Parathyroid adenoma (tissue), 2 donors: Measurements from ENCODE around the gene CCDC80.

Experiments
- H2AFZ ChIP-seq: fragments of 300-600 bp; sonication (generic); one replicate; pipeline ENCODE4 v1.7.0; 2017; ENCODE audit warnings: antibody characterized with exemption, mild to moderate bottlenecking
- H3K27ac ChIP-seq: fragments of 300-600 bp; sonication (generic); one replicate; pipeline ENCODE4 v1.7.0; 2017
- H3K27me3 ChIP-seq: fragments of 300-600 bp; sonication (generic); one replicate; pipeline ENCODE4 v1.7.0; 2017; ENCODE audit warnings: low read length; ENCODE audit not compliant: control insufficient read depth, insufficient read depth
- H3K36me3 ChIP-seq: fragments of 300-600 bp; sonication (generic); one replicate; pipeline ENCODE4 v1.7.0; 2017; ENCODE audit warnings: low read length; ENCODE audit not compliant: control insufficient read depth, insufficient read depth
- H3K4me1 ChIP-seq: fragments of 300-600 bp; sonication (generic); one replicate; pipeline ENCODE4 v1.7.0; 2017; ENCODE audit warnings: control low read depth
- H3K4me2 ChIP-seq: fragments of 300-600 bp; sonication (generic); one replicate; pipeline ENCODE4 v1.7.0; 2017; ENCODE audit warnings: low read length
- H3K4me3 ChIP-seq: fragments of 300-600 bp; sonication (generic); one replicate; pipeline ENCODE4 v1.7.0; 2017; ENCODE audit warnings: low read depth, low read length
- H3K79me2 ChIP-seq: fragments of 300-600 bp; sonication (generic); one replicate; pipeline ENCODE4 v1.7.0; 2017; ENCODE audit warnings: control low read depth
- H3K9ac ChIP-seq: fragments of 300-600 bp; sonication (generic); one replicate; pipeline ENCODE4 v1.7.0; 2017; ENCODE audit warnings: mild to moderate bottlenecking
- H3K9me3 ChIP-seq: fragments of 300-600 bp; sonication (generic); one replicate; pipeline ENCODE4 v1.7.0; 2017; ENCODE audit warnings: low read length; ENCODE audit not compliant: control insufficient read depth
- TF ChIP-seq, protein P1 (sequence below): fragments of 300-600 bp; sonication (generic); IDR thresholded peaks from one replicate; pipeline ENCODE4 v1.7.0; 2017; ENCODE audit warnings: antibody characterized with exemption, mild to moderate bottlenecking
- donor health status: primary hyperparathyroidism.

The CCDC80 gene

DNA sequence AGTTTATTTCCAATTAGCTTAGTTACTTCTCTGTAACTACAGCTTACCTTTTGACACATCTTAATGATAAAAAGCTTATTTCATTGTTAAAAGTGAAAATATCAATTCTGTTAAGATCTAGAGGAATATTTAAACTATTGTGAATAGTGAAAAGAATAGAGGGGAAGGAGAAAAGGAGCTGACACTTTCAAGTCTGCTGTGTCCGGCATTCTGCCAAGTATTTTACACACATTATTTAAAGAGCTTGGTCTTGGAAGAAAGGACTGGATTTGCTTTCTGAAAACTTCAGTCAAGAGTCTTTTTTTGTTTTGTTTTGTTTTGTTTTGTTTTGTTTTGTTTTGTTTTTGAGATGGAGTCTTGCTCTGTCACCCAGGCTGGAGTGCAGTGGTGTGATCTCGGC lies 34.8 kb downstream of the CCDC80 start:
- TF ChIP-seq, protein P1, sequence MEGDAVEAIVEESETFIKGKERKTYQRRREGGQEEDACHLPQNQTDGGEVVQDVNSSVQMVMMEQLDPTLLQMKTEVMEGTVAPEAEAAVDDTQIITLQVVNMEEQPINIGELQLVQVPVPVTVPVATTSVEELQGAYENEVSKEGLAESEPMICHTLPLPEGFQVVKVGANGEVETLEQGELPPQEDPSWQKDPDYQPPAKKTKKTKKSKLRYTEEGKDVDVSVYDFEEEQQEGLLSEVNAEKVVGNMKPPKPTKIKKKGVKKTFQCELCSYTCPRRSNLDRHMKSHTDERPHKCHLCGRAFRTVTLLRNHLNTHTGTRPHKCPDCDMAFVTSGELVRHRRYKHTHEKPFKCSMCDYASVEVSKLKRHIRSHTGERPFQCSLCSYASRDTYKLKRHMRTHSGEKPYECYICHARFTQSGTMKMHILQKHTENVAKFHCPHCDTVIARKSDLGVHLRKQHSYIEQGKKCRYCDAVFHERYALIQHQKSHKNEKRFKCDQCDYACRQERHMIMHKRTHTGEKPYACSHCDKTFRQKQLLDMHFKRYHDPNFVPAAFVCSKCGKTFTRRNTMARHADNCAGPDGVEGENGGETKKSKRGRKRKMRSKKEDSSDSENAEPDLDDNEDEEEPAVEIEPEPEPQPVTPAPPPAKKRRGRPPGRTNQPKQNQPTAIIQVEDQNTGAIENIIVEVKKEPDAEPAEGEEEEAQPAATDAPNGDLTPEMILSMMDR, result no peak
- H3K79me2 ChIP-seq, result no peaks in the 10 kb centered on the region
- H2AFZ ChIP-seq, result no peak overlapping the region
- H3K4me1 ChIP-seq, result no peaks in the 10 kb centered on the region
- H3K27ac ChIP-seq, result no peak overlapping the region
- H3K4me2 ChIP-seq, result no peak overlapping the region
- H3K4me3 ChIP-seq, result no peak overlapping the region
- no peaks in the 10 kb centered on the region for H3K36me3 ChIP-seq
- no peak overlapping the region for H3K9ac ChIP-seq
- no peaks in the 10 kb centered on the region for H3K27me3 ChIP-seq
- no peaks in the 10 kb centered on the region for H3K9me3 ChIP-seq

DNA sequence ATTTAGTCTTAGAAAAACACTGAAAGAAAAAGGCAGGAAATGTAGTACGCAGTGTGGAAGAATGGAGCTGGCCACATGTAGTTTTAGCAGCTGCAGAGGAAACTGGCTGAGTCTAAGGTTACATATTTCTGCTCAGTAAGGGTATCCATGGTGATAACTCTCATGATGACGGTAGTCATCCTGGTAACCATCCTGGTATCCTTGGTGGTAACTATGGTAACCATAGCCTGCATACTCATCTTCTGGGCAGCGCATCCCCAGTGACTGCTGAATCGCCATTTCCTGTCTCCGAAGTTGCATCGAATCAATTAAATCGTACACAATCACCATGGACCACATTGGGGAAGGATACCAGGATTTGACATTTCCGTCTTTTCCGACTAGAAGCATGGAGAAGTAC lies 35.7 kb downstream of the CCDC80 start:
- no peaks in the 10 kb centered on the region for H3K79me2 ChIP-seq
- H2AFZ ChIP-seq, result no peak overlapping the region
- H3K36me3 ChIP-seq, result no peaks in the 10 kb centered on the region
- no peak overlapping the region for H3K4me2 ChIP-seq
- TF ChIP-seq, protein P1, result no peak
- H3K9me3 ChIP-seq, result no peaks in the 10 kb centered on the region
- H3K4me3 ChIP-seq, result no peak overlapping the region
- no peak overlapping the region for H3K27ac ChIP-seq
- no peaks in the 10 kb centered on the region for H3K4me1 ChIP-seq
- no peak overlapping the region for H3K9ac ChIP-seq
- H3K27me3 ChIP-seq, result no peaks in the 10 kb centered on the region

DNA sequence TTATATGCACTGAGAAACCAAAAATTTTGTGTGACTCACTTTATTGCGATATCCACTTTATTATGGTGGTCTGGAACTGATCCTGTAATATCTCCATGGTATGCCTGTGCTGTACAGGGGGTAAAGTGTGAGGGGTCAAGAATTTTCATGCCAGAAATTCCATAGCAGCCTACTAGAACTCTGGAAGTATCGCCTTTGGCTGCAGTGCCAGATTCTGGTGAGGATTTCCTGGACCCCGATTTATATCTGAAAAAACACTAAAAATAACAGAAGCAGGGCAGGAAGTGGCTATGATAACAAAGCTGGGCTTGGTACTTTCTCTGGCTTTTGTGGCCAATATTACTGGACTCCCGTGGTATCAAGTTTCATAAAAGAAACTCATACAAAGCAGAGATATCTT lies 36.4 kb downstream of the CCDC80 start:
- Histone ChIP-seq H3K9ac (no peak overlapping the region), H3K27ac (no peak overlapping the region), H3K36me3 (no peaks in the 10 kb centered on the region), H3K4me1 (no peaks in the 10 kb centered on the region), H3K4me3 (no peak overlapping the region), H3K27me3 (no peaks in the 10 kb centered on the region), H3K9me3 (no peaks in the 10 kb centered on the region), H3K4me2 (no peak overlapping the region), H3K79me2 (no peaks in the 10 kb centered on the region), H2AFZ (no peak overlapping the region)
- TF ChIP-seq, protein P1, result no peak

DNA sequence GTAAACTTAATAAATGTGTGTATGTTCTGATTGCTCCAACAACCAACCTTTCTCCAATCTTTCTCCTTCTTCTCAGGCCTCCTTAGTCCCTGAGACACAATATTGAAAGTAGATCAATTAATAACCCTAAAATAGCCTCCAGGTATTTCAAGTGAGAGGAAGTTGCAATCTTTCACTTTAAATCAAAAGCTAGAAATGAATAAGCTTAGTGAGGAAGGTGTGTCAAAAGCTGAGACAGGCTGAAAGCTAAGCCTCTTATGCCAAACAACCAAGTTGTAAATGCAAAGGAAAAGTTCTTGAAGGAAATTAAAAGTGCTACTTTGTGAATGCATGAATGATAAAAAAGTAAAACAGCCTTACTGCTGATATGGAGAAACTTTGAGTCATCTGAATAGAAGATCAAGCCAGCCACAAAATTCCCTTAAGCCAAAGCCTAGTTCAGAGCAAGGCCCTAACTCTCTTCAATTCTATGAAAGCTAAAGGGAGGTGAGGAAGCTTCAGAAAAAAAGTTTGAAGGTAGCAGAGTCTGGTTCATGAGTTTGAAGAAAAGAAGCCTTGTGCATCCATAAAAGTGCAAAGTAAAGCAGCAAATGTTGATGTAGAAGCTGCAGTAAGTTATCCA lies 38.6 kb downstream of the CCDC80 start:
- Histone ChIP-seq H3K9me3 (no peaks in the 10 kb centered on the region), H3K4me1 (no peaks in the 10 kb centered on the region), H2AFZ (no peak overlapping the region), H3K4me2 (no peak overlapping the region), H3K79me2 (no peaks in the 10 kb centered on the region), H3K27ac (no peak overlapping the region), H3K4me3 (no peak overlapping the region), H3K36me3 (no peaks in the 10 kb centered on the region), H3K27me3 (no peaks in the 10 kb centered on the region), H3K9ac (no peak overlapping the region)
- TF ChIP-seq, protein P1, result no peak

DNA sequence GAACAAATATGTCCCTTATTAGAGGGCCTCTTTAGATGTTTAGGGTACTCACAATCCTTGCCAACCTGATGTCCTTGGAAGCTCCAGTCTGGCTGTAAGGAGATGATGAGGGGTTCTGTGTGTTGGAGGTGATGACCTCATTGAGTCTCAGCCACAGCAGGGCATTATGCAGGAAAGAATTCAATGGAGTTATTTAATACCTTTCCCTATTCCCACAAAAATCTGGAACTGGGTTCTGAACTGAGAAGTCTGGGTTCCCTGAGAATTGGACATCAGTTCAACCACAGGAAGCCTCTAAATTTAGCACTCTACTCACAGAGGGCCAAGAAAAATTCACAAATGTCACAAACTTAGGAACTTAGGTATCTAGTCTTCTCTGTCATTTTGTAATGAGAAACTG lies 42.2 kb downstream of the CCDC80 start:
- H3K4me1 ChIP-seq, result no peaks in the 10 kb centered on the region
- no peaks in the 10 kb centered on the region for H3K9me3 ChIP-seq
- no peak overlapping the region for H3K4me2 ChIP-seq
- no peak overlapping the region for H3K27ac ChIP-seq
- no peak overlapping the region for H2AFZ ChIP-seq
- H3K27me3 ChIP-seq, result no peaks in the 10 kb centered on the region
- H3K9ac ChIP-seq, result no peak overlapping the region
- H3K36me3 ChIP-seq, result no peaks in the 10 kb centered on the region
- H3K4me3 ChIP-seq, result no peak overlapping the region
- no peaks in the 10 kb centered on the region for H3K79me2 ChIP-seq
- TF ChIP-seq, protein P1, result no peak
